ENCODE results near the gene NBPF10. TPM values are rescaled to one million over a fixed set of nuclear protein-coding genes. Genes with fewer than 3 reads are reported as not detected.
"Not testable (repeated sequence)": the region's sequence is repeated elsewhere in the genome, so short reads cannot be mapped to it uniquely, and the experiment has no call there.

NBPF10 gene, protein sequence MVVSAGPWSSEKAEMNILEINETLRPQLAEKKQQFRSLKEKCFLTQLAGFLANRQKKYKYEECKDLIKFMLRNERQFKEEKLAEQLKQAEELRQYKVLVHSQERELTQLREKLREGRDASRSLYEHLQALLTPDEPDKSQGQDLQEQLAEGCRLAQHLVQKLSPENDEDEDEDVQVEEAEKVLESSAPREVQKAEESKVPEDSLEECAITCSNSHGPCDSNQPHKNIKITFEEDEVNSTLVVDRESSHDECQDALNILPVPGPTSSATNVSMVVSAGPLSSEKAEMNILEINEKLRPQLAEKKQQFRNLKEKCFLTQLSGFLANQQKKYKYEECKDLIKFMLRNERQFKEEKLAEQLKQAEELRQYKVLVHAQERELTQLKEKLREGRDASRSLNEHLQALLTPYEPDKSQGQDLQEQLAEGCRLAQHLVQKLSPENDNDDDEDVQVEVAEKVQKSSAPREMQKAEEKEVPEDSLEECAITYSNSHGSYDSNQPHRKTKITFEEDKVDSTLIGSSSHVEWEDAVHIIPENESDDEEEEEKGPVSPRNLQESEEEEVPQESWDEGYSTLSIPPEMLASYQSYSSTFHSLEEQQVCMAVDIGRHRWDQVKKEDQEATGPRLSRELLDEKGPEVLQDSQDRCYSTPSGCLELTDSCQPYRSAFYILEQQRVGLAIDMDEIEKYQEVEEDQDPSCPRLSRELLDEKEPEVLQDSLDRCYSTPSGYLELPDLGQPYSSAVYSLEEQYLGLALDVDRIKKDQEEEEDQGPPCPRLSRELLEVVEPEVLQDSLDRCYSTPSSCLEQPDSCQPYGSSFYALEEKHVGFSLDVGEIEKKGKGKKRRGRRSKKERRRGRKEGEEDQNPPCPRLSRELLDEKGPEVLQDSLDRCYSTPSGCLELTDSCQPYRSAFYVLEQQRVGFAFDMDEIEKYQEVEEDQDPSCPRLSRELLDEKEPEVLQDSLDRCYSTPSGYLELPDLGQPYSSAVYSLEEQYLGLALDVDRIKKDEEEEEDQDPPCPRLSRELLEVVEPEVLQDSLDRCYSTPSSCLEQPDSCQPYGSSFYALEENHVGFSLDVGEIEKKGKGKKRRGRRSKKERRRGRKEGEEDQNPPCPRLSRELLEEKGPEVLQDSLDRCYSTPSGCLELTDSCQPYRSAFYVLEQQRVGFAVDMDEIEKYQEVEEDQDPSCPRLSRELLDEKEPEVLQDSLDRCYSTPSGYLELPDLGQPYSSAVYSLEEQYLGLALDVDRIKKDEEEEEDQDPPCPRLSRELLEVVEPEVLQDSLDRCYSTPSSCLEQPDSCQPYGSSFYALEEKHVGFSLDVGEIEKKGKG (N-terminal part only)
- total RNA-seq (1 to 10 TPM; 2.8 to 7.1 (median 4.4) TPM), polyA plus RNA-seq (1 to 10 TPM in 1 of 3 donors, under 1 TPM in 2; 0.78 to 1.6 (median 0.91) TPM)
- long read RNA-seq, donor 1, partial matches to known transcripts, result 8 of 8 reads
- long read RNA-seq, donor 1, other reads (novel, unspliced or antisense), result 0 of 8 reads
- long read RNA-seq, donor 2, result 0 reads

GRCh38 chr1:146144465-146144864, at the start of gene NBPF10:
Gene NBPF10 (minus strand): TSS chr1:146144804. CDS start chr1:146144769, 35 bp downstream.
- WGBS, 5 donors, result 10% methylated on average over 4 of the region's 7 CpGs; no CpG with 5 or more reads in 4 of the 5 donors
- TF ChIP-seq, protein P1, sequence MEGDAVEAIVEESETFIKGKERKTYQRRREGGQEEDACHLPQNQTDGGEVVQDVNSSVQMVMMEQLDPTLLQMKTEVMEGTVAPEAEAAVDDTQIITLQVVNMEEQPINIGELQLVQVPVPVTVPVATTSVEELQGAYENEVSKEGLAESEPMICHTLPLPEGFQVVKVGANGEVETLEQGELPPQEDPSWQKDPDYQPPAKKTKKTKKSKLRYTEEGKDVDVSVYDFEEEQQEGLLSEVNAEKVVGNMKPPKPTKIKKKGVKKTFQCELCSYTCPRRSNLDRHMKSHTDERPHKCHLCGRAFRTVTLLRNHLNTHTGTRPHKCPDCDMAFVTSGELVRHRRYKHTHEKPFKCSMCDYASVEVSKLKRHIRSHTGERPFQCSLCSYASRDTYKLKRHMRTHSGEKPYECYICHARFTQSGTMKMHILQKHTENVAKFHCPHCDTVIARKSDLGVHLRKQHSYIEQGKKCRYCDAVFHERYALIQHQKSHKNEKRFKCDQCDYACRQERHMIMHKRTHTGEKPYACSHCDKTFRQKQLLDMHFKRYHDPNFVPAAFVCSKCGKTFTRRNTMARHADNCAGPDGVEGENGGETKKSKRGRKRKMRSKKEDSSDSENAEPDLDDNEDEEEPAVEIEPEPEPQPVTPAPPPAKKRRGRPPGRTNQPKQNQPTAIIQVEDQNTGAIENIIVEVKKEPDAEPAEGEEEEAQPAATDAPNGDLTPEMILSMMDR (IDR thresholded peaks at IDR 0.05 in 8 of 11, conservative IDR thresholded peaks at IDR 0.05 in 3 of 11), result peak in 3 of 11 experiments; percentile 26 to 39 (median 37)
- H3K9me3 ChIP-seq; H3K27ac ChIP-seq; H3K27me3 ChIP-seq (replicated peaks in 1 of 7); intact Hi-C loops (cut with DNase I; ENCODE audit: low total_unique reads); H3K4me3 ChIP-seq; DNase-seq; H3K4me1 ChIP-seq: not testable (repeated sequence)
- peaks cover 0 to 11% (median 0%) of the 10 kb centered on the region in 6 donors for H3K36me3 ChIP-seq

- intact Hi-C loops (cut with DNase I; ENCODE audit: low total_unique reads); H3K9me3 ChIP-seq: not testable (repeated sequence)
Measured at GRCh38 chr1:146174531-146174930, 29.9 kb upstream of the NBPF10 start.

DNA sequence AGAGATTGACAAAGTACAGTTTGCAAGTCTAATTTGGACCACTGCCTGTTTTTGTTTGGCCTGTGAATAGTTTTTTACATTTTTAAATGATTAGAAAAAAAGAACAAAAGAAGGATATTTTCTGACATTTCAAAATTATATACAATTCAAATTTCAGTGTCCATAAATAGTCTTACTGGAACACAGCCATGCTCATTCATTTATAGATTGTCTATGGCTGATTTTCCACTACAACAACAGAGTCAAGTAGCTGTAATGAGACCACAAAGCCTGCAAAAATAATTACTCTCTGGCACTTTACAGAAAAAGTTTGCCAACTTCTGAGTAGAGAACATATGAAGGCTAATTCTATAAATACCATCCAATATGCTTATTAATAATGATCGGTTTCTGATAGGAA, 23.1 kb upstream of the NBPF10 start:
- no CpG with 5 or more reads among the region's 1 CpG for WGBS, 5 donors
- H3K4me3 ChIP-seq; H3K4me1 ChIP-seq; H3K27ac ChIP-seq; DNase-seq; H3K27me3 ChIP-seq (replicated peaks in 1 of 7); intact Hi-C loops (cut with DNase I; ENCODE audit: low total_unique reads); H3K9me3 ChIP-seq; H3K36me3 ChIP-seq: not testable (repeated sequence)

More at GRCh38 chr1:146174531-146174930, 29.9 kb upstream of the NBPF10 start:
- not testable (repeated sequence) for H3K27me3 ChIP-seq (replicated peaks in 1 of 7); H3K36me3 ChIP-seq; H3K4me3 ChIP-seq; H3K4me1 ChIP-seq
- peak overlapping the region in 4 of 8 donors; percentile 21 to 74 (median 55) for H3K27ac ChIP-seq
- 0 to 25% (median 11%) methylated on average over 1 of the region's 5 CpGs; no CpG with 5 or more reads in 1 of the 5 donors for WGBS, 5 donors
- DNase-seq, result peak; percentile 33

- H3K4me3 ChIP-seq; H3K9me3 ChIP-seq; DNase-seq; H3K27me3 ChIP-seq (replicated peaks in 1 of 7); H3K4me1 ChIP-seq; H3K27ac ChIP-seq; H3K36me3 ChIP-seq; intact Hi-C loops (cut with DNase I; ENCODE audit: low total_unique reads): not testable (repeated sequence)
- no CpG with 5 or more reads among the region's 1 CpG for WGBS, 5 donors
Measured at GRCh38 chr1:146167273-146167672, 22.7 kb upstream of the NBPF10 start.

Other genes starting within 250 kb of the NBPF10 start
- gene ITGA10, start 234.8 kb downstream of the NBPF10 start, total RNA-seq, result 1 to 10 TPM in 6 of 7 donors, under 1 TPM in 1; 0.69 to 5.3 (median 3.0) TPM
- gene ITGA10, start 234.8 kb downstream of the NBPF10 start, polyA plus RNA-seq, result 1 to 10 TPM; 1.0 to 2.1 (median 2.0) TPM
- gene PEX11B, start 226.1 kb downstream of the NBPF10 start, total RNA-seq, result 10 to 100 TPM; 23.4 to 35.4 (median 32.3) TPM
- gene PEX11B, start 226.1 kb downstream of the NBPF10 start, polyA plus RNA-seq, result 10 to 100 TPM; 20.3 to 28.0 (median 26.7) TPM
- 100 to 1,000 TPM; 111 to 187 (median 122) TPM for gene RBM8A, start 217.3 kb downstream of the NBPF10 start, total RNA-seq
- 100 to 1,000 TPM in 2 of 3 donors, 10 to 100 TPM in 1; 87.0 to 117 (median 101) TPM for gene RBM8A, start 217.3 kb downstream of the NBPF10 start, polyA plus RNA-seq
- 10 to 100 TPM; 35.1 to 52.9 (median 39.5) TPM for gene LIX1L, start 186.8 kb downstream of the NBPF10 start, total RNA-seq
- gene LIX1L, start 186.8 kb downstream of the NBPF10 start, polyA plus RNA-seq, result 10 to 100 TPM; 11.0 to 17.8 (median 14.4) TPM
- gene ANKRD34A, start 180.2 kb downstream of the NBPF10 start, total RNA-seq, result 1 to 10 TPM in 5 of 7 donors, under 1 TPM in 2; 0.79 to 3.1 (median 1.2) TPM
- under 1 TPM; 0.57 to 0.99 (median 0.62) TPM for gene ANKRD34A, start 180.2 kb downstream of the NBPF10 start, polyA plus RNA-seq
- gene POLR3GL, start 180.1 kb downstream of the NBPF10 start, total RNA-seq, result 10 to 100 TPM; 22.1 to 34.0 (median 31.1) TPM
- gene POLR3GL, start 180.1 kb downstream of the NBPF10 start, polyA plus RNA-seq, result 10 to 100 TPM; 55.6 to 69.2 (median 63.0) TPM
- 1,000 to 10,000 TPM in 5 of 7 donors, 100 to 1,000 TPM in 2; 622 to 2,368 (median 1,747) TPM for gene TXNIP, start 148.2 kb downstream of the NBPF10 start, total RNA-seq
- 100 to 1,000 TPM; 446 to 779 (median 670) TPM for gene TXNIP, start 148.2 kb downstream of the NBPF10 start, polyA plus RNA-seq
- not detected for gene HJV, start 123.1 kb downstream of the NBPF10 start, total RNA-seq
- not detected for gene HJV, start 123.1 kb downstream of the NBPF10 start, polyA plus RNA-seq
- 100 to 1,000 TPM in 1 of 7 donors, 10 to 100 TPM in 6; 67.7 to 114 (median 77.7) TPM for gene NOTCH2NLA, start 84.2 kb upstream of the NBPF10 start, total RNA-seq
- 10 to 100 TPM; 13.3 to 24.9 (median 18.7) TPM for gene NOTCH2NLA, start 84.2 kb upstream of the NBPF10 start, polyA plus RNA-seq

All from spleen (tissue), 13 donors.